ENCODE data around the gene IFT122. TPM values are rescaled to one million over a fixed set of nuclear protein-coding genes. Genes with fewer than 3 reads are reported as not detected.

The IFT122 gene
- total RNA-seq, 1 donor from 2014 or later: 26.5 TPM

DNA sequence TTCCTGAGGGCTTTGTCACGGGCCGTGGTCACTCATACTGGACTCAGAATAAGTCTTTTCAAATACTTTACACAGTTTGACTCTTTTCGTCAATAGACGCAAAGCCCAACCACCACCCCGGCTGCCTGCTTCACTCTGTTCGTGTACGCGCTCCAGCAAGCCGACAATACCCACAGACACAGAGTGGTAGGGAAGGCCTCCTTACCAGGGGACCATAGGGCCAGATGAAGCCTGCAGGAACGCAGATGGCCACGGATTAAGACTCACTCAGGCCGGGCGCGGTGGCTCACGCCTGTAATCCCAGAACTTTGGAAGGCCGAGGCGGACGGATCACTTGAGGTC is 41.2 kb upstream of the IFT122 start:
- Histone ChIP-seq H3K9me3 (no peaks in the 10 kb centered on the region), H3K4me3 (peak overlapping the region; percentile 77), H3K27ac (peak overlapping the region; percentile 93), H3K4me1 (peaks cover 11% of the 10 kb centered on the region), H3K36me3 (peaks cover 6% of the 10 kb centered on the region), H3K27me3 (no peaks in the 10 kb centered on the region)
- intact Hi-C loops (cut with DNase I): no loop called here
- no peak for DNase-seq
- TF ChIP-seq, protein P1, sequence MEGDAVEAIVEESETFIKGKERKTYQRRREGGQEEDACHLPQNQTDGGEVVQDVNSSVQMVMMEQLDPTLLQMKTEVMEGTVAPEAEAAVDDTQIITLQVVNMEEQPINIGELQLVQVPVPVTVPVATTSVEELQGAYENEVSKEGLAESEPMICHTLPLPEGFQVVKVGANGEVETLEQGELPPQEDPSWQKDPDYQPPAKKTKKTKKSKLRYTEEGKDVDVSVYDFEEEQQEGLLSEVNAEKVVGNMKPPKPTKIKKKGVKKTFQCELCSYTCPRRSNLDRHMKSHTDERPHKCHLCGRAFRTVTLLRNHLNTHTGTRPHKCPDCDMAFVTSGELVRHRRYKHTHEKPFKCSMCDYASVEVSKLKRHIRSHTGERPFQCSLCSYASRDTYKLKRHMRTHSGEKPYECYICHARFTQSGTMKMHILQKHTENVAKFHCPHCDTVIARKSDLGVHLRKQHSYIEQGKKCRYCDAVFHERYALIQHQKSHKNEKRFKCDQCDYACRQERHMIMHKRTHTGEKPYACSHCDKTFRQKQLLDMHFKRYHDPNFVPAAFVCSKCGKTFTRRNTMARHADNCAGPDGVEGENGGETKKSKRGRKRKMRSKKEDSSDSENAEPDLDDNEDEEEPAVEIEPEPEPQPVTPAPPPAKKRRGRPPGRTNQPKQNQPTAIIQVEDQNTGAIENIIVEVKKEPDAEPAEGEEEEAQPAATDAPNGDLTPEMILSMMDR (IDR thresholded peaks at IDR 0.05): no peak
- peak; percentile 33 for ATAC-seq

DNA sequence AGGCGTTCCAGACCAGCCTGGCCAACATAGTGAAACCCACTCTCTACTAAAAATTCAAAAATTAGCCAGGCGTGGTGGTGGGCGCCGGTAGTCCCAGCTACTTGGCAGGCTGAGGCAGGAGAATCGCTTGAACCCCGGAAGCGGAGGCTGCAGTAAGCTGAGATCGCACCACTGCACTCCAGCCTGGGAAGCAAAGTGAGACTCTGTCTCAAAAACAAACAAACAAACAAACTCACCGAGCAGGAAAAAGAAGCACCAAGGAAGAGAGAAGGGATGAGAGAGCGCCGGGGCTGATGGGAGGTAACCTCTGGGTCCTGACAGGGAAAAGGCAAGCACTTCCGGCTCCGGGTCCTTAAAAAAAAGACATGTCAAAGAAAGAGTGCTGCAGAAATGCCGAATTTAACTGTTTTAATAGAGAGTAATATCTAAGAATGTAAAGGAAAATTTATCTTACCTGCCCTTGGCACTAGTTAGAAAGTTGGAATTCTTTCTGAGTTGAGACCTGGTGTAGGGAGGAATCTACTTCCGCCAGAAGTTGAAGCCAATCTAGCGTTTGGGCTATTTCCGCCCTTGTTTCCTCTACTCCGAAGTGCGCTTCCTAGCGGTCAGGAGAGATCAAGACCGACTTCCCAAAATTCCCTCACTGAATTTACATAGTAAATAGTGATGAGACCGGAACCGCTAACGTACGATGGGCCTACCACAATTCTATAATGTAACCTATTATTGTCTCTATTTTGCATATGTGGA is 40.7 kb upstream of the IFT122 start:
- Histone ChIP-seq H3K36me3 (peaks cover 6% of the 10 kb centered on the region), H3K27ac (peak overlapping the region; percentile 93), H3K9me3 (no peaks in the 10 kb centered on the region), H3K4me1 (peaks cover 11% of the 10 kb centered on the region), H3K27me3 (no peaks in the 10 kb centered on the region), H3K4me3 (peak overlapping the region; percentile 77)
- intact Hi-C loops (cut with DNase I): no loop called here
- TF ChIP-seq, protein P1 (IDR thresholded peaks at IDR 0.05): peak; percentile 84
- DNase-seq: peak; percentile 81
- ATAC-seq: peak; percentile 92

DNA sequence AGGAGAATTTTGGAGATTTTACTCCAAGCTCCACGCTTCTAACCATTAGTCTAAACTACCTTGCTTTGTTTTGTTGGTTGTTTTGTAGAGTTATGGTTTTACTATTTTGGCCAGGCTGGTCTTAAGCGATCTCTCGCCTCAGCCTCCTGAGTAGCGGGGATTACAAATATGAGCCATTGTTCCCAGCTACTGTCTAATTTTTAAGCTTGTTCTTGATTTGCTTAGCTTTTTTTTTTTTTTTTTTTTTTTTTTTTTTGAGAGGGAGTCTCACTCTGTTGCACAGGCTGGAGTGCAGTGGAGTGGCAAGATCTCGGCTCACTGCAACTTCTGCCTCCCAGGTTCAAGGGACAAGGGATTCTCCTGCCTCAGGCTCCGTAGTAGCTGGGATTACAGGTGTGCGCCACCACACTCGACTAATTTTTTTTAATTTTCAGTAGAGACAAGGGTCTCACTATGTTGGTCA is 40.1 kb upstream of the IFT122 start:
- H3K4me3 ChIP-seq: peak overlapping the region; percentile 77
- intact Hi-C loops (cut with DNase I): no loop called here

DNA sequence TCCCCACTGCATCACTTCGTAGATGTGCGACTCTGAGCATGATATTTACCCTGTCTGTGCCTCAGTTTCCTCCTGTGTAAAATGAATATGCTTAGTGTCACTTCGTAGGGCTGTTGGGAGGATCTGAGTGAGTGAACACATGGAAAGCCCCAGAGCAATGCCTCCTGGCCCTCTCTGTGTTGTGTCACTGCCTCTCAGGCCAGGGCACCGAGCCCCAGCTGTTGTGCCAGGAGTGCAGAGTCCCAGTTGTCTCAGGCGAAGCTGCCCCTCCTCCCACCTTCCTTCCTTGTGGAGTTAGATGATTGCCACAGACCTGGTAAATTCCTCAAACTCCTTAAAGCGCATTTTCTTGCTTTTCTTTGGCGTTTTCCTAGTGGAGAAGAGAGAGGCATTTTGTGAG is 37.8 kb upstream of the IFT122 start:
- Histone ChIP-seq H3K9me3 (no peaks in the 10 kb centered on the region), H3K27me3 (no peaks in the 10 kb centered on the region), H3K4me1 (peaks cover 11% of the 10 kb centered on the region), H3K27ac (no peak overlapping the region), H3K4me3 (no peak overlapping the region), H3K36me3 (no peaks in the 10 kb centered on the region)
- intact Hi-C loops (cut with DNase I): no loop called here
- TF ChIP-seq, protein P1 (IDR thresholded peaks at IDR 0.05): no peak
- DNase-seq (no peak), ATAC-seq (no peak)

More for the DNA sequence above, 40.1 kb upstream of the IFT122 start:
- Histone ChIP-seq H3K4me1 (peaks cover 11% of the 10 kb centered on the region), H3K36me3 (peaks cover 6% of the 10 kb centered on the region), H3K27ac (peak overlapping the region; percentile 93), H3K27me3 (no peaks in the 10 kb centered on the region), H3K9me3 (no peaks in the 10 kb centered on the region)
- ATAC-seq: no peak
- TF ChIP-seq, protein P1 (IDR thresholded peaks at IDR 0.05): no peak
- DNase-seq: no peak

DNA sequence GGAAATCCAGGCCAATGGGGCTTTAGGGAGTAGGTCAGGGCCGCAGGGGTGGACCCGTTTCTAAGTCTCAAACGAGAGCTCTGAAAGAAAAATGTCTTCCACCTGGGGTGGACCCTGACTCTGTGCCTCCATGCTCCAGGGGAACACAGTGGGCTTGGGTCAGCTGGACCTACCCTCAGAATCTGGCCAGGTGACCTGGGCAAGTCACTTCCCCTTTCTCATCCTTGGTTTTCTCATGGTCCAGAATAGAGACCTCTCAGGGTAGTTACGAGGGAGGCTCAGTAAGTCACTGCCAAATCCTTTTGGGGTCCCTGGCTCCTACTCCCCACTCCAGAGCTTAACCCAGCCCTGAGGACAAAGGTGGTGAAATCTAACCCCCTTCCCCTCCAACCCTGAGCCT is 37.4 kb upstream of the IFT122 start:
- H3K4me1 ChIP-seq: peaks cover 10% of the 10 kb centered on the region
- TF ChIP-seq, protein P1 (IDR thresholded peaks at IDR 0.05): no peak
- H3K36me3 ChIP-seq: no peaks in the 10 kb centered on the region
- intact Hi-C loops (cut with DNase I): no loop called here
- ATAC-seq (no peak), DNase-seq (no peak)
- no peak overlapping the region for H3K27ac ChIP-seq
- H3K9me3 ChIP-seq: no peaks in the 10 kb centered on the region
- no peak overlapping the region for H3K4me3 ChIP-seq
- no peaks in the 10 kb centered on the region for H3K27me3 ChIP-seq

Measured in upper lobe of right lung (tissue), 1 donor.